Measurements from ENCODE around the gene PTTG2.

The PTTG2 gene

DNA sequence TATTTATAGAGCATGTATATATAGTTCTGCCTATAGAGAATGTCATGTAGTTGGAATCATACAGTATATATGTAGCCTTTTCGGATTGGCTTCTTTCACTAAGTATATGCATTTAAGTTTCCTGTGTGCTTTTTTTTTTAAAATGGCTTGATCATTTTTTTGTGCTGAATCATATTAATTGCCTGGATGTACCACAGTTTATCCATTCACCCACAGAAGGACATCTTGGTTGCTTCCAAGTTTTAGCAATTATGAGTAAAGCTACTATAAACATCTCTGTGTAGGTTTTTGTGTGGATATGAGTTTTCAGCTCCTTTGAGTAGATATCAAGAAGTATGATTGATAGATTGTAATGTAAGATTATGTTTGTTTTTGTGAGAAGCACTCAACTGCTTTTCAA lies 23.8 kb downstream of the PTTG2 start:
- DNase-seq (ENCODE audit: low read depth in 2 of 2, low spot score in 1 of 2) = no peak

GRCh38 chr4:37985730-37986275 lies 25.6 kb downstream of the PTTG2 start:
- no peak for DNase-seq (ENCODE audit: low read depth in 2 of 2, low spot score in 1 of 2)

GRCh38 chr4:37988670-37989069 lies 28.5 kb downstream of the PTTG2 start:
- no peak for DNase-seq (ENCODE audit: low read depth in 2 of 2, low spot score in 1 of 2)

- no peak for DNase-seq (ENCODE audit: low read depth in 2 of 2, low spot score in 1 of 2)
Observed at GRCh38 chr4:37989398-37990260, 29.4 kb downstream of the PTTG2 start.

DNA sequence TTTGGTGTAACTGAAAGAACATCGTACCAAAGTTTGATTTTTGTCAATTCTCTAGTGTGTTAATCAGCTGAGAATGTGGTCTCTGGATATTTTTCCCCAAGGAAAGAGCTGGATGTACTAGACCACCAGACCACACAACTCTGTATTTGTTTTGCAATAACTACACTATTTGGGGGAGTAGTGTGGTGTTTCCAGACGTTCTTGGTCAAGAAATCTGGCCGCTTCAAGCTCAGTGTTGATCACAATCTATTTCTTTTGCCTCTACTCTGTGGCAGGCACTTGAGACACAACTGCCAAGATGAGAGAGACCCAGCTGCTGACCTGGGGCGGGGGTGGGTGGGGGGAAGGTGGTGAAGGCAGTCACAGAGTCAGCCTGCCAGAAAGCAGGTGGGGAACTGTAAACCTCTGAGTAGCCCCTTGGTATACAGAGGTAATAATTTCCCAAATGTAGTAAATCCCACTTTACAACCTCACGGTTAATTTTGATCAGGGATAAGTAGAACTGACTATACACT lies 30.6 kb downstream of the PTTG2 start:
- no peak for DNase-seq (ENCODE audit: low read depth in 2 of 2, low spot score in 1 of 2)

DNA sequence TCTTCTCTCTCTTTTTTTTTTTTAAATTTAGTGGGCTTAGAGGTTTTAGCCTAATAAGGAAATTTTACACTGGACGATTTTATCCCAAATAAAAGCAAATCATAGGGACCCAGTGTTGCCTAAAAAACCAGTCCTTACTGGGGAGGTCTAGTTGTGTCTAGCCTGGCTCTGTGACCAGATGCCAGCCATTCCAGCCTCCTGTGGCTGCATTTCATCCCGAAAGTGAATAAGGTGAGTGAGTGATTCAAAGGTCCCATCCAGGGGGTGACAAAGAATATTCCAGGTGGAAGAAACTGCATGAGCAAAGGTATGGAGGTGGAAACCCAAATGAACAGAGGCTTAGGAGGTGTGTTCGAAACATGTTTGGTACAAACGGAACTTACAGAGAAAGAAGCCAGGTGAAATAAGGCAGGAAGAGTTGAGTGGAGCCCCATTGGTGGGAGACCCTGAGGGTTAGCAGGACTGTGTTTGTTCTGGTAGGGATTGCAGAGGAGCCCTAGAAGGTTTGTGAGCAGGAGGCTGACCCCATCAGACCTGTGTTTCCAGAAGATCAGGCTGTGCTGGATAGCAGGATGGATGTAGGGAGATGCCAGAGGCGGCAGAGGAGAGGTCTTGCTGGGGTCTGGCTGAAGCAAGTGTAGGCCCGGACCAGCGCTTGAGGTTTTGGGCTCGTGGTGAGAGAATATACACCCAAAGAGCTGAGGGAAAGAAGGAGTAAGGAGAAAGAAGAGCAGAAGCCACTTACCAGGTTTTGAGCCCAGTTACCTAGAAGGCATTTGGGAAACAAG lies 31.6 kb downstream of the PTTG2 start:
- DNase-seq (ENCODE audit: low read depth in 2 of 2, low spot score in 1 of 2) = no peak

GRCh38 chr4:37993806-37994205 lies 33.6 kb downstream of the PTTG2 start:
- no peak for DNase-seq (ENCODE audit: low read depth in 2 of 2, low spot score in 1 of 2)

GRCh38 chr4:37994569-37994968 lies 34.4 kb downstream of the PTTG2 start:
- DNase-seq (ENCODE audit: low read depth in 2 of 2, low spot score in 1 of 2) = no peak

DNA sequence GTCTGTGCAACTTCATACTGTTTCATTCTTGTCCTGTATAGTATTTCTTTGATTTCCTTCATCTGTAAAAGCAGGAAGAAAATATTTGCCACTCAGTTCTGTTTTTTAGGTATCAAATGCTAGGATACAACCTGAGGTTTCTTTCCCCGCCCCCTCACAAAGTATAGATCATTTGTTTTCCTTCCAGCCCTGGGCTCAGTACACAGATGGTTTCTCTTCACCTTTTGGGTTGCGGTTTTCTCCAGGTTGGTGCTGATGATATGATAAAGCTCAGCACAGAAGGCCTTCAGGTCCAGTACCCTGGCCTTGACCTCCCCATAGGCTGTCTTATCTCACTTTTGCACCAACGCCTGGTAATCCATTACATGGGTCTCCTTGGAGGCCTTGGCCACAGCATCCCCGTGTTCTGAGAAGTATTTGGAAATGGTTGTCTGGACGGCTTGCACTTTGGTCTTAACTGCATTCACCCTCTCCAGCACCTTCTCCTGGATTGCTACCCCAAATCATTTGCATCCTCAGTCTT lies 35.2 kb downstream of the PTTG2 start:
- no peak for DNase-seq (ENCODE audit: low read depth in 2 of 2, low spot score in 1 of 2)

- no peak for DNase-seq (ENCODE audit: low read depth in 2 of 2, low spot score in 1 of 2)
Observed at GRCh38 chr4:37995981-37996775, 36.0 kb downstream of the PTTG2 start.

DNA sequence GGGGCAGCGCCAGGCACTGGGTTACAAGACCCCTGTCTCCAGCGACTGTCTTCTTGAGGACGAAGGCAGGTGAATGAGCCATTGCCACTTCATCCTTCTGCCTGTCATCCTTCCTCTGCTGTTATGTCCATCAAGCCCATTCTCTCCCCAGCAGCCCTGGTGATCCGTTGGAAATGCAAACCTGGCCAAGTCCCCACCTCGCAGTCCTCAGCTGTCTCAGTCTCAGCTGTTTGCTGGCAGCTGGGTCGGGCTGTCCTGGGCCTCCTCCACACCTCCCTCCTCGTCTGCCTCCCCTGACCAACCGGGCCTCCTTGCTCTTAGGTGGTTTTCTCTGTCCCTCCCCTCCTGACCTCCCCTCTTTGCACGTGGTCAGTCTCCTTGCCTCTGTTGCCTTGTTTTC lies 38.0 kb downstream of the PTTG2 start:
- no peak for DNase-seq (ENCODE audit: low read depth in 2 of 2, low spot score in 1 of 2)

DNA sequence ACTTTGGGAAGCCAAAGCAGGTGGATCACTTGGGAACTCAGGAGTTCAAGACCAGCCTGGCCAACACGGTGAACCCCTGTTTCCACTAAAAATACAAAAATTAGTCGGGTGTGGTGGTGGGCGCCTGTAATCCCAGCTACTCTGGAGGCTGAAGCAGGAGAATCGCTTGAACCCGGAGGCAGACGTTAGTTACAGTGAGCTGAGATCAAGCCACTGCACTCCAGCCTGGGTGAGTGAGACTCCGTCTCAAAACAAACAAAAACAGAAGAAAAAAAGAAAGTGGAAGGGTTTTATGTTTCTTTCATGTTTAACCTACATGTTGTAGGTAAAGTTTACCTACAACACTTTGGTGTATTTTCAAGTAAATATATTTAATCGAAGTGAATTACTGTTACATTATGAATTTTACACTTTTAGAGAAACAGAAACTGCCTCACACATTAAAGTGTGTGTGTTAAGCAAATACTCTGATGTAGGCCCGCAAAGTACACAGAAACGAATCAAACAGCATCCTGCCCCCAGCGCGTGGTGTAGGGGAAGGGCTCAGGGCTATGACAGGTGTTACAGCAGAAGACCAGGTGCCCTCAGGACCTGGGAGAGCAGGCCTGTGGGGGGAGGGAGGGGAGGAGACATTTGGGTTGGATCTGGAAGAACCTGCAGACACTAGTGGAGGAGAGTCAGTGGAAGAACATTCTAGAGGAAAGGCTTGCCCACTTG lies 39.0 kb downstream of the PTTG2 start:
- no peak for DNase-seq (ENCODE audit: low read depth in 2 of 2, low spot score in 1 of 2)

DNA sequence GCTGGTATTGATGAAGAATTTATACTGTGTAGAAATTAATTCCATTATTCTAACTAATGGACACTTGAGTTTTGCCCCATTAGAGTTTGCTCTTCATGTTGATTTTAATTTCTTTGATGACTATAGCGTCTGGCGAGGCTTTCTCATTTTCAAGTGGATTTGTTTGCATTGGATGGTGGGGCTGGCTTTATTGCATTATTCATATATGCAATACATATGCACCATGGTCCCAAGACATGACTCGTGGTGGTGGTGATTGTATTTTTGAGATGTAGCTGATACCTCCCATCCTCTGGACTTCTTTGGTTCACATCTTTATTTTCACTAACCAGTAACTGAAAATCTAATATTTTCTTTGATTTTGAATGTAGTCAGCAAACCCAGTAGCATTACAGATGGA lies 39.8 kb downstream of the PTTG2 start:
- DNase-seq (ENCODE audit: low read depth in 2 of 2, low spot score in 1 of 2) = no peak

- no peak for DNase-seq (ENCODE audit: low read depth in 2 of 2, low spot score in 1 of 2)
Observed at GRCh38 chr4:38001927-38002326, 41.7 kb downstream of the PTTG2 start.

GRCh38 chr4:38002451-38003071 lies 42.4 kb downstream of the PTTG2 start:
- no peak for DNase-seq (ENCODE audit: low read depth in 2 of 2, low spot score in 1 of 2)

GRCh38 chr4:38003102-38003501 lies 42.9 kb downstream of the PTTG2 start:
- no peak for DNase-seq (ENCODE audit: low read depth in 2 of 2, low spot score in 1 of 2)

GRCh38 chr4:38003628-38004027 lies 43.4 kb downstream of the PTTG2 start:
- DNase-seq (ENCODE audit: low read depth in 2 of 2, low spot score in 1 of 2) = no peak

GRCh38 chr4:38004062-38004461 lies 43.9 kb downstream of the PTTG2 start:
- no peak for DNase-seq (ENCODE audit: low read depth in 2 of 2, low spot score in 1 of 2)

GRCh38 chr4:38004887-38005286 lies 44.7 kb downstream of the PTTG2 start:
- no peak for DNase-seq (ENCODE audit: low read depth in 2 of 2, low spot score in 1 of 2)

DNA sequence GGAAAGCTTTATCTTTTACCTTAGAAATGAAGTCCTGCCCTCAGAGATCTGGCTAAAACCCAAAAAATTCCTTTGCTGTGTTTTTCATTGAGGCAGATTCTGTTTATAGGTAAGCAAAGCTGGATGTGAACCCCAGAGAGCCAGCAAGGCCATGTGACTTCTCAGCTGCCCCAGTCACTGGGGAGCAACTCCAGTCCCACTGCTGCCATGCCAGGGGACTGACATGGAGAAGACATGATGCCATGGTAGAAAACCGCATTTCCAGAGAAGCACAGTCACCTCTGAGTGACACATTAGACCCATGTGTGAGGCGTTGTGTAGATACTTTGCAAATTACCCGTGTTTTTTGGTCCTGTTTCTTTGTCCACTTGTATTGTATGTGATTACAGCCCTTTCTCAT lies 45.4 kb downstream of the PTTG2 start:
- no peak for DNase-seq (ENCODE audit: low read depth in 2 of 2, low spot score in 1 of 2)
